ENCODE results near the gene TIMP2. TPM values are rescaled to one million over a fixed set of nuclear protein-coding genes. Genes with fewer than 3 reads are reported as not detected.

The TIMP2 gene, protein sequence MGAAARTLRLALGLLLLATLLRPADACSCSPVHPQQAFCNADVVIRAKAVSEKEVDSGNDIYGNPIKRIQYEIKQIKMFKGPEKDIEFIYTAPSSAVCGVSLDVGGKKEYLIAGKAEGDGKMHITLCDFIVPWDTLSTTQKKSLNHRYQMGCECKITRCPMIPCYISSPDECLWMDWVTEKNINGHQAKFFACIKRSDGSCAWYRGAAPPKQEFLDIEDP
- total RNA-seq (2021) (60.5 and 75.3 TPM in 2 replicates), Bru-seq, nascent RNA (percentile 59 among the genes with signal in this experiment), BruChase-seq, experiment 1, labeled RNA remaining after a 2-hour chase (percentile 65 among the genes with signal in this experiment), BruChase-seq, experiment 2, labeled RNA remaining after a 6-hour chase (percentile 77 among the genes with signal in this experiment)
- long read RNA-seq, transcript TIMP2-201 (5 exons, 3,652 nt), result major isoform, 24 of 32 reads
- long read RNA-seq, partial matches to known transcripts, result 0 of 32 reads
- long read RNA-seq, other reads (novel, unspliced or antisense), result 8 of 32 reads

DNA sequence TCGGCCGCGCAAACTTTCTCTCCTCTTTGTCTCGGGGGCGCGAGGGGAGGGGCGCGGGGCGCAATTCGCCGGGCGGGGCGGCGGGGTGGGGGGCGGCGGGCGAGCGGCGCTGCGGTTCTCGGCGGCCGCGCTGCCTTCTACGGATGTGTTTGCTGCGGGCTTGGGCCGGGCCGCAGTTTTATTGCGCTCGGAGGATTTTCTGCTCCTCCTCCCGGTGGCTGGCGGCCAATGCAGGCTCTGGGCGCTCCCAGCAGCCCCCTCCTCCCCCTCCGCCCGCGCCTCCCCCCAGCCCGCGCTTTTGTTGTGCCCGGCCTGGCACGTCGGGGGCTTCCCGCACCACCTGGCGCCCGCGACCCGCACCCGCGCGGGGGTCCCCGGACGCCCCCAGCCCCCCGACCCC is at the start of gene TIMP2:
TIMP2 (minus strand) TSS at position 154 of the 400 bp plus-strand sequence. CDS start 299 bp downstream, outside the sequence.
- Histone ChIP-seq H3K27me3 (replicated peaks; ENCODE audit: insufficient read depth, low read depth, low read length, poor library complexity) (no peaks in the 10 kb centered on the region), H3K36me3 (ENCODE audit: insufficient read depth, low read length, poor library complexity, severe bottlenecking) (no peaks in the 10 kb centered on the region), H3K4me3 (ENCODE audit: low read depth, low read length, poor library complexity, severe bottlenecking) (peak within 1 kb of the TSS; percentile 70), H3K27ac (ENCODE audit: low read depth, low read length, poor library complexity, severe bottlenecking) (peak within 1 kb of the TSS; percentile 77), H3K9me3 (ENCODE audit: low read depth, low read length, poor library complexity, severe bottlenecking) (no peaks in the 10 kb centered on the region), H3K4me1 (ENCODE audit: insufficient read depth, low read length, poor library complexity, severe bottlenecking) (peaks cover 16% of the 10 kb centered on the region)
- TF ChIP-seq EZH2 (IDR thresholded peaks at IDR 0.05; ENCODE audit: borderline replicate concordance, low read depth, low read length, poor library complexity, severe bottlenecking), result no peak
- TF ChIP-seq, protein P1, sequence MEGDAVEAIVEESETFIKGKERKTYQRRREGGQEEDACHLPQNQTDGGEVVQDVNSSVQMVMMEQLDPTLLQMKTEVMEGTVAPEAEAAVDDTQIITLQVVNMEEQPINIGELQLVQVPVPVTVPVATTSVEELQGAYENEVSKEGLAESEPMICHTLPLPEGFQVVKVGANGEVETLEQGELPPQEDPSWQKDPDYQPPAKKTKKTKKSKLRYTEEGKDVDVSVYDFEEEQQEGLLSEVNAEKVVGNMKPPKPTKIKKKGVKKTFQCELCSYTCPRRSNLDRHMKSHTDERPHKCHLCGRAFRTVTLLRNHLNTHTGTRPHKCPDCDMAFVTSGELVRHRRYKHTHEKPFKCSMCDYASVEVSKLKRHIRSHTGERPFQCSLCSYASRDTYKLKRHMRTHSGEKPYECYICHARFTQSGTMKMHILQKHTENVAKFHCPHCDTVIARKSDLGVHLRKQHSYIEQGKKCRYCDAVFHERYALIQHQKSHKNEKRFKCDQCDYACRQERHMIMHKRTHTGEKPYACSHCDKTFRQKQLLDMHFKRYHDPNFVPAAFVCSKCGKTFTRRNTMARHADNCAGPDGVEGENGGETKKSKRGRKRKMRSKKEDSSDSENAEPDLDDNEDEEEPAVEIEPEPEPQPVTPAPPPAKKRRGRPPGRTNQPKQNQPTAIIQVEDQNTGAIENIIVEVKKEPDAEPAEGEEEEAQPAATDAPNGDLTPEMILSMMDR (conservative IDR thresholded peaks at IDR 0.05; ENCODE audit: low read depth, low read length), result no peak
- ChIA-PET CTCF (no interaction called here), POLR2A (ENCODE audit: low non-redundant PET) (interaction anchor here (0.7 kb wide), 1 partner anchor 464 kb away, joined by 4 read pairs; no protein-coding TSS in a partner anchor)
- no TSS peak for BruUV-seq (replicated peaks)
- intact Hi-C loops (cut with micrococcal nuclease; ENCODE audit: unreplicated experiment), result no loop called here
- peak; percentile 91 for DNase-seq (ENCODE audit: low spot score)

DNA sequence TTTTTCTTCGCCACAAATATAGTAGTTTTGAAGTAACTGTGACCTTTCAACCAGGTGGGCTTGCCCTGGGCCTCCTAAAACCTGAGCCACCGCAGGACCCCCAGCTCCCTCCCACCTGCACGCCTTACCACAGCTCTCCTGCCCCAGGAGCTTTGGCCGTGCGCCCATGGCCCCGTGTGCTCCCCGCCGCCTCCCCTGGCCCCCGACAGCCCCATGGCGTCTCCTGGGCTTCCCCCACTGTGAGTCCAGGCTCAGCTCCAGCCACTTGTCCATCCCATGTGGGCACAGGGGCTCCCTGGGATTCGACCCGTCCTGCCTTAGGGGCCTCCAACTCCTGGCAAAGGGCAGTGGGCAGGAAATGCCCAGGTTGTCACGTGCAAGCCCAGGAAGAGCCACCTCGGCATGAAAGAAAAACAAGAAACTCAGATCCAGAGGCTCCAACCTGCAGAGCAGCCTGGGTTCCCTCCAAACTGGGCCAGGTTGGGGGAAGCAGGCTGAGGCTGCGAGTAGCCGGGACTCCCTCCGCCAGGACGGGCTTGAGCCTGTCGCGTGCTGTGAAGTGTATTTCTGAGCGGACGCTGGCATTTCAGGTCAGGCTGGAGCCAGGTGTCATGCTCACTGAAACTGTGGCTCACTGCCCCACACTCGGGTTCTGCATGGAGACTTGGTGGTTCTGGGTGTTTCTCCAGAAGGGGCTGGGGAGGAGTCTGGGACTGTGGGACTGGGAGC is 48.8 kb upstream of the TIMP2 start:
- Histone ChIP-seq H3K27me3 (replicated peaks; ENCODE audit: insufficient read depth, low read depth, low read length, poor library complexity) (no peaks in the 10 kb centered on the region), H3K4me3 (ENCODE audit: low read depth, low read length, poor library complexity, severe bottlenecking) (no peak overlapping the region), H3K27ac (ENCODE audit: low read depth, low read length, poor library complexity, severe bottlenecking) (peak overlapping the region; percentile 20), H3K9me3 (ENCODE audit: low read depth, low read length, poor library complexity, severe bottlenecking) (no peaks in the 10 kb centered on the region), H3K36me3 (ENCODE audit: insufficient read depth, low read length, poor library complexity, severe bottlenecking) (peaks cover 50% of the 10 kb centered on the region), H3K4me1 (ENCODE audit: insufficient read depth, low read length, poor library complexity, severe bottlenecking) (peaks cover 31% of the 10 kb centered on the region)
- POLR2A ChIA-PET (ENCODE audit: low non-redundant PET), result no interaction called here
- no peak for TF ChIP-seq EZH2 (IDR thresholded peaks at IDR 0.05; ENCODE audit: borderline replicate concordance, low read depth, low read length, poor library complexity, severe bottlenecking)
- TF ChIP-seq, protein P1 (conservative IDR thresholded peaks at IDR 0.05; ENCODE audit: low read depth, low read length), result no peak
- BruUV-seq (replicated peaks), result no TSS peak
- intact Hi-C loops (cut with micrococcal nuclease; ENCODE audit: unreplicated experiment), result no loop called here
- DNase-seq (ENCODE audit: low spot score), result no peak
- CTCF ChIA-PET, result no interaction called here

DNA sequence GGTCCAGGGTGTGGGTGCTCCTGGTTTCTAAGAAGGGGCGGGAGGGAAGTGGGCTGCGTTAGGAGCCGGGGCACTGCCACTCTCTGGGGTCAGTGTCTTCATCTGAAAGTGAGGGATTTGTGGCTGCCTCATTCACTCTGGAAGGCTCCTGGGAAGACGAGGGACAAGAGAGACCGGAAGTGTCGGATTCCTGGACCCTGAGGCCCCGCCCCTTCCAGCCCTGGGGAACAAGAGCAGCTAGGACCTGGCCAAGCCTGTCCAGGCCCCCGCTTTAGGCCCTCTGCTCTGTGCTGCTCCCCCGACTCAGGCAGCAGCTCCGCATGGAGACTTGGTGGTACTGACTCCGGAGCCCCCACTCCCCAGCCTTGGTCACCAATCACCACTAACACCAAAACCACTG is 48.0 kb upstream of the TIMP2 start:
- Histone ChIP-seq H3K4me3 (ENCODE audit: low read depth, low read length, poor library complexity, severe bottlenecking) (no peak overlapping the region), H3K9me3 (ENCODE audit: low read depth, low read length, poor library complexity, severe bottlenecking) (no peaks in the 10 kb centered on the region), H3K27ac (ENCODE audit: low read depth, low read length, poor library complexity, severe bottlenecking) (peak overlapping the region; percentile 20), H3K36me3 (ENCODE audit: insufficient read depth, low read length, poor library complexity, severe bottlenecking) (peaks cover 53% of the 10 kb centered on the region), H3K4me1 (ENCODE audit: insufficient read depth, low read length, poor library complexity, severe bottlenecking) (peaks cover 25% of the 10 kb centered on the region), H3K27me3 (replicated peaks; ENCODE audit: insufficient read depth, low read depth, low read length, poor library complexity) (no peaks in the 10 kb centered on the region)
- BruUV-seq (replicated peaks), result no TSS peak
- intact Hi-C loops (cut with micrococcal nuclease; ENCODE audit: unreplicated experiment), result no loop called here
- DNase-seq (ENCODE audit: low spot score), result no peak
- ChIA-PET POLR2A (ENCODE audit: low non-redundant PET) (no interaction called here), CTCF (interaction anchor here (2.3 kb wide), 1 partner anchor 107 kb away, joined by 16 read pairs; no protein-coding TSS in a partner anchor)
- TF ChIP-seq EZH2 (IDR thresholded peaks at IDR 0.05; ENCODE audit: borderline replicate concordance, low read depth, low read length, poor library complexity, severe bottlenecking), result no peak
- TF ChIP-seq, protein P1 (conservative IDR thresholded peaks at IDR 0.05; ENCODE audit: low read depth, low read length), result no peak

All from A673 (cell line).